B cell (primary cell): ENCODE results near the gene CALML5. TPM values are rescaled to one million over a fixed set of nuclear protein-coding genes. Genes with fewer than 3 reads are reported as not detected.

Source experiments
- ATAC-seq: fragments of 200-7000 bp; cut with Tn5 transposase; one replicate; pipeline ENCODE4 v1.10.0; 2021; ENCODE audit warnings: low read depth, mild to moderate bottlenecking, moderate number of reproducible peaks, moderate library complexity
- CTCF ChIA-PET: fragments of 350-600 bp; sonication (Branson Sonifier 250); formaldehyde crosslinking; loops from one replicate; lab custom pipeline; 2021; ENCODE audit warnings: antibody characterized with exemption, inconsistent platforms; lab: Charles Lee
- POLR2A ChIA-PET: fragments of 350-600 bp; sonication (Branson Sonifier 250); formaldehyde crosslinking; loops from one replicate; lab custom pipeline; 2021; ENCODE audit warnings: antibody characterized with exemption; lab: Charles Lee
- DNase-seq: peaks from one replicate; pipeline ENCODE4 v3.0.0; 2013
- H2AFZ ChIP-seq: 2 replicates; pipeline ENCODE4 v1.6.1; 2012; ENCODE audit warnings: mild to moderate bottlenecking, low read depth, low read length; ENCODE audit not compliant: insufficient read depth, poor library complexity, severe bottlenecking
- H3K27ac ChIP-seq, 2 donors: 1 replicate in 1 of 2; 2 replicates in 1 of 2; pipeline ENCODE4 v1.5.1; 2012 to 2013; ENCODE audit warnings: low read length in 2 of 2, mild to moderate bottlenecking in 2 of 2, moderate library complexity in 1 of 2
- H3K27me3 ChIP-seq, 4 experiments: fragments of 200-600 bp in 1 of 4; sonication (generic) in 1 of 4; replicated peaks in 1 of 4; 1 replicate in 2 of 4; 2 replicates in 2 of 4; pipeline versions ENCODE4 v1.6.1 to v1.7.0; 2013 to 2016; ENCODE audit warnings: low read length in 3 of 4, mild to moderate bottlenecking in 2 of 4, mixed read lengths in 1 of 4, moderate library complexity in 1 of 4; ENCODE audit not compliant: insufficient read depth in 4 of 4, control insufficient read depth in 3 of 4; ENCODE audit errors: control extremely low read depth in 1 of 4
- H3K36me3 ChIP-seq, 2 experiments: replicated peaks in 1 of 2; 1 replicate in 1 of 2; 2 replicates in 1 of 2; pipeline versions ENCODE4 v1.6.1 to v1.7.1; 2013; ENCODE audit warnings: low read length in 1 of 2; ENCODE audit not compliant: insufficient read depth in 2 of 2, control insufficient read depth in 1 of 2; ENCODE audit errors: control extremely low read depth in 1 of 2, extremely low read depth in 1 of 2
- H3K4me1 ChIP-seq, 2 donors: fragments of 200-600 bp in 1 of 2; sonication (generic) in 1 of 2; 1 replicate in 1 of 2; 2 replicates in 1 of 2; pipeline versions ENCODE4 v1.5.1 to v1.6.1; 2013 to 2017; ENCODE audit warnings: low read length in 2 of 2; ENCODE audit not compliant: control insufficient read depth in 2 of 2, insufficient read depth in 2 of 2
- H3K4me2 ChIP-seq: replicated peaks from 2 replicates; pipeline ENCODE3; 2012; ENCODE audit warnings: mild to moderate bottlenecking, low read depth, low read length; ENCODE audit not compliant: poor library complexity, severe bottlenecking
- H3K4me3 ChIP-seq, 5 experiments: fragments of 200-600 bp in 1 of 5; sonication (generic) in 1 of 5; 1 replicate in 3 of 5; 2 replicates in 2 of 5; pipeline versions ENCODE4 v1.5.1 to v1.7.0; 2011 to 2016; ENCODE audit warnings: low read length in 4 of 5, mild to moderate bottlenecking in 4 of 5, low read depth in 2 of 5, control low read depth in 1 of 5, moderate library complexity in 1 of 5; ENCODE audit not compliant: insufficient read depth in 1 of 5; ENCODE audit errors: control extremely low read depth in 1 of 5, extremely low read depth in 1 of 5
- H3K79me2 ChIP-seq: fragments of 200-600 bp; sonication (generic); one replicate; pipeline ENCODE4 v1.6.0; 2016; ENCODE audit warnings: low read length; ENCODE audit not compliant: control insufficient read depth, insufficient read depth
- H3K9ac ChIP-seq: fragments of 200-600 bp; sonication (generic); 2 replicates; pipeline ENCODE4 v1.6.1; 2017; ENCODE audit warnings: mild to moderate bottlenecking, low read length, moderate library complexity
- H3K9me3 ChIP-seq, 3 donors: one replicate each; pipeline versions ENCODE4 v1.6.1 to v1.7.1; 2013; ENCODE audit warnings: low read length in 2 of 3; ENCODE audit not compliant: control insufficient read depth in 2 of 3, insufficient read depth in 1 of 3; ENCODE audit errors: control extremely low read depth in 1 of 3
- H4K20me1 ChIP-seq: 2 replicates; pipeline ENCODE4 v1.6.0; 2012; ENCODE audit warnings: mild to moderate bottlenecking, low read length; ENCODE audit not compliant: insufficient read depth, control insufficient read depth, poor library complexity, severe bottlenecking
- H3K27ac Mint-ChIP-seq: one replicate; pipeline ENCODE4 v1.8.0; 2021; ENCODE audit warnings: mixed read lengths
- H3K27me3 Mint-ChIP-seq: one replicate; pipeline ENCODE4 v1.8.0; 2021; ENCODE audit warnings: mixed read lengths
- H3K4me1 Mint-ChIP-seq: one replicate; pipeline ENCODE4 v1.8.0; 2021; ENCODE audit warnings: mixed read lengths
- H3K4me3 Mint-ChIP-seq: one replicate; pipeline ENCODE4 v1.8.0; 2021; ENCODE audit warnings: mixed read lengths
- H3K9me3 Mint-ChIP-seq: one replicate; pipeline ENCODE4 v1.8.0; 2022; ENCODE audit warnings: mixed read lengths; ENCODE audit not compliant: insufficient read depth
- EZH2 ChIP-seq: IDR thresholded peaks from 2 replicates; pipeline ENCODE4 v1.6.1; 2012; ENCODE audit warnings: borderline replicate concordance, low read depth, mild to moderate bottlenecking, moderate library complexity, low read length; ENCODE audit not compliant: insufficient read depth, poor library complexity, severe bottlenecking
- WGBS: methylation state at CpG from one replicate; pipeline ENCODE4 v1.1.5; 2013; ENCODE audit warnings: missing lambda C conversion rate; ENCODE audit not compliant: insufficient coverage; 5-methylcytosine and 5-hydroxymethylcytosine counted together
- intact Hi-C: fragments of 100-400 bp; cut with micrococcal nuclease; formaldehyde crosslinking; loops from one replicate; pipeline ENCODE4 v1.10.0; 2022
- polyA plus RNA-seq: library from polyadenylated mRNA; depleted of rRNA; stranded (reverse); fragments of >200 nt; gene quantifications from 2 replicates; pipeline ENCODE4 v1.2.3, GENCODE V29; 2012
- total RNA-seq, 2 donors: library from RNA; stranded (reverse); fragments of 120-200 nt in 1 of 2; gene quantifications; 1 replicate in 1 of 2; 2 replicates in 1 of 2; pipeline versions ENCODE4 v1.2.3 to v1.2.4, GENCODE V29; 2013 to 2022
- TF ChIP-seq, protein P1 (sequence below): fragments of 200-600 bp; IDR thresholded peaks from one replicate; pipeline ENCODE4 v1.8.0; 2022; ENCODE audit warnings: antibody characterized with exemption, mild to moderate bottlenecking

Gene CALML5
- total and polyA plus RNA-seq, 2 donors (not counting 1 experiment from before 2014, with no cell fraction given): not detected

GRCh38 chr10:5527332-5528200 lies 28.2 kb upstream of the CALML5 start:
- Histone ChIP-seq H3K9me3 (peaks cover 0 to 3% (median 0%) of the 10 kb centered on the region in 3 donors), H3K27me3 (no peaks in the 10 kb centered on the region), H2AFZ (no peak overlapping the region), H3K4me1 (no peaks in the 10 kb centered on the region), H3K9ac (no peak overlapping the region), H3K4me2 (no peak overlapping the region), H4K20me1 (no peaks in the 10 kb centered on the region), H3K4me3 (no peak overlapping the region), H3K36me3 (no peaks in the 10 kb centered on the region), H3K27ac (no peak overlapping the region), H3K79me2 (no peaks in the 10 kb centered on the region)
- ATAC-seq (no peak), DNase-seq (no peak)
- TF ChIP-seq, protein P1, sequence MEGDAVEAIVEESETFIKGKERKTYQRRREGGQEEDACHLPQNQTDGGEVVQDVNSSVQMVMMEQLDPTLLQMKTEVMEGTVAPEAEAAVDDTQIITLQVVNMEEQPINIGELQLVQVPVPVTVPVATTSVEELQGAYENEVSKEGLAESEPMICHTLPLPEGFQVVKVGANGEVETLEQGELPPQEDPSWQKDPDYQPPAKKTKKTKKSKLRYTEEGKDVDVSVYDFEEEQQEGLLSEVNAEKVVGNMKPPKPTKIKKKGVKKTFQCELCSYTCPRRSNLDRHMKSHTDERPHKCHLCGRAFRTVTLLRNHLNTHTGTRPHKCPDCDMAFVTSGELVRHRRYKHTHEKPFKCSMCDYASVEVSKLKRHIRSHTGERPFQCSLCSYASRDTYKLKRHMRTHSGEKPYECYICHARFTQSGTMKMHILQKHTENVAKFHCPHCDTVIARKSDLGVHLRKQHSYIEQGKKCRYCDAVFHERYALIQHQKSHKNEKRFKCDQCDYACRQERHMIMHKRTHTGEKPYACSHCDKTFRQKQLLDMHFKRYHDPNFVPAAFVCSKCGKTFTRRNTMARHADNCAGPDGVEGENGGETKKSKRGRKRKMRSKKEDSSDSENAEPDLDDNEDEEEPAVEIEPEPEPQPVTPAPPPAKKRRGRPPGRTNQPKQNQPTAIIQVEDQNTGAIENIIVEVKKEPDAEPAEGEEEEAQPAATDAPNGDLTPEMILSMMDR: no peak
- no peak for TF ChIP-seq EZH2
- H3K9me3 Mint-ChIP-seq: no peaks in the 10 kb centered on the region
- WGBS: 93% methylated on average over 9 of the region's 10 CpGs
- H3K4me3 Mint-ChIP-seq: no peak overlapping the region
- no peak overlapping the region for H3K27ac Mint-ChIP-seq
- intact Hi-C loops: no loop called here
- H3K27me3 Mint-ChIP-seq: peaks cover 7% of the 10 kb centered on the region
- no peaks in the 10 kb centered on the region for H3K4me1 Mint-ChIP-seq
- POLR2A ChIA-PET: no interaction called here
- CTCF ChIA-PET: no interaction called here

GRCh38 chr10:5526691-5527331 lies 27.4 kb upstream of the CALML5 start:
- no peak overlapping the region for H3K27ac Mint-ChIP-seq
- POLR2A ChIA-PET: no interaction called here

More at GRCh38 chr10:5526691-5527331, 27.4 kb upstream of the CALML5 start:
- Histone ChIP-seq H4K20me1 (no peaks in the 10 kb centered on the region), H2AFZ (no peak overlapping the region), H3K79me2 (no peaks in the 10 kb centered on the region), H3K9ac (no peak overlapping the region), H3K4me3 (no peak overlapping the region), H3K27me3 (no peaks in the 10 kb centered on the region), H3K4me2 (no peak overlapping the region), H3K9me3 (peaks cover 0 to 3% (median 0%) of the 10 kb centered on the region in 3 donors), H3K27ac (no peak overlapping the region), H3K36me3 (no peaks in the 10 kb centered on the region), H3K4me1 (no peaks in the 10 kb centered on the region)
- Mint-ChIP-seq H3K27me3 (peaks cover 7% of the 10 kb centered on the region), H3K4me1 (no peaks in the 10 kb centered on the region), H3K4me3 (no peak overlapping the region), H3K9me3 (no peaks in the 10 kb centered on the region)
- DNase-seq: no peak
- TF ChIP-seq EZH2: no peak
- TF ChIP-seq, protein P1: no peak
- intact Hi-C loops: no loop called here
- 79% methylated on average over 7 of the region's 8 CpGs for WGBS
- ATAC-seq: no peak
- CTCF ChIA-PET: no interaction called here
